ENCODE results near the gene HEXD. TPM values are rescaled to one million over a fixed set of nuclear protein-coding genes. Genes with fewer than 3 reads are reported as not detected.
A peak's percentile ranks its signal among the peaks of the same experiment; 100 is the strongest.
"Not testable (repeated sequence)": the region's sequence is repeated elsewhere in the genome, so short reads cannot be mapped to it uniquely, and the experiment has no call there.

The HEXD gene
- 10.7 and 11.4 TPM in 2 replicates for total RNA-seq

- peak within 1 kb of the TSS; percentile 65 for H3K4me3 ChIP-seq (ENCODE audit: low read depth, low read length)
- no peak for DNase-seq (ENCODE audit: low read depth)
- no peak for TF ChIP-seq CTCF (conservative IDR thresholded peaks at IDR 0.05; ENCODE audit: low read depth, low read length)
These were observed at the start of gene HEXD, which contains the start of gene OGFOD3 for GRCh38 chr17:82418001-82418986. TSS of gene HEXD (plus strand) at chr17:82418347. CDS start at chr17:82419800, 1,453 bp downstream. TSS of gene OGFOD3 (minus strand) at chr17:82418586. CDS start at chr17:82418485, 101 bp downstream.

- no peak overlapping the region for H3K4me3 ChIP-seq (ENCODE audit: low read depth, low read length)
- DNase-seq (ENCODE audit: low read depth), result no peak
- no peak for TF ChIP-seq CTCF (conservative IDR thresholded peaks at IDR 0.05; ENCODE audit: low read depth, low read length)
These were observed 48.9 kb upstream of the HEXD start for GRCh38 chr17:82369211-82369610.

- no peak for DNase-seq (ENCODE audit: low read depth)
- peak overlapping the region; percentile 43 for H3K4me3 ChIP-seq (ENCODE audit: low read depth, low read length)
- no peak for TF ChIP-seq CTCF (conservative IDR thresholded peaks at IDR 0.05; ENCODE audit: low read depth, low read length)
These were observed 47.4 kb upstream of the HEXD start for GRCh38 chr17:82370471-82371332.

- DNase-seq (ENCODE audit: low read depth), result no peak
- TF ChIP-seq CTCF (conservative IDR thresholded peaks at IDR 0.05; ENCODE audit: low read depth, low read length), result no peak
- H3K4me3 ChIP-seq (ENCODE audit: low read depth, low read length), result peak within 1 kb of the TSS; percentile 43
These were observed 46.6 kb upstream of the HEXD start, which contains the start of gene UTS2R for GRCh38 chr17:82371333-82372248. TSS of gene UTS2R (plus strand) at chr17:82371765. CDS start at chr17:82374325, 2,560 bp downstream.

GRCh38 chr17:82372249-82373071, 45.7 kb upstream of the HEXD start:
- H3K4me3 ChIP-seq (ENCODE audit: low read depth, low read length), result no peak overlapping the region
- no peak for TF ChIP-seq CTCF (conservative IDR thresholded peaks at IDR 0.05; ENCODE audit: low read depth, low read length)
- DNase-seq (ENCODE audit: low read depth), result no peak

GRCh38 chr17:82373072-82373452, 45.1 kb upstream of the HEXD start:
- not testable (repeated sequence) for H3K4me3 ChIP-seq (ENCODE audit: low read depth, low read length); DNase-seq (ENCODE audit: low read depth)
